Measurements from ENCODE around the gene SCN4B.
"Not testable (repeated sequence)": the region's sequence is repeated elsewhere in the genome, so short reads cannot be mapped to it uniquely, and the experiment has no call there.

Gene SCN4B

GRCh38 chr11:118193910-118194566 lies 41.4 kb upstream of the SCN4B start:
- Histone ChIP-seq H3K4me2 (ENCODE audit: insufficient read depth, low read length, poor library complexity, severe bottlenecking) (no peak overlapping the region), H3K9me3 (replicated peaks in 1 of 2; ENCODE audit: control insufficient read depth in 2 of 2, insufficient read depth in 1 of 2, low read depth in 1 of 2, low read length in 2 of 2) (no peaks in the 10 kb centered on the region), H2BK15ac (ENCODE audit: low read length) (no peak overlapping the region), H3K4me3 (ENCODE audit: low read length in 2 of 2) (no peak overlapping the region), H2AFZ (ENCODE audit: low read length) (no peak overlapping the region), H2AK5ac (ENCODE audit: low read depth, low read length) (peak overlapping the region; percentile 34), H2BK12ac (ENCODE audit: low read length) (no peak overlapping the region), H2BK120ac (ENCODE audit: low read depth, low read length) (no peak overlapping the region), H3K27me3 (ENCODE audit: control insufficient read depth in 3 of 3, insufficient read depth in 3 of 3, low read depth in 1 of 3, low read length in 3 of 3) (peaks cover 0 to 6% (median 0%) of the 10 kb centered on the region in 3 experiments), H4K8ac (ENCODE audit: low read depth, low read length) (no peak overlapping the region), H3K36me3 (replicated peaks in 1 of 2; ENCODE audit: control insufficient read depth in 2 of 2, insufficient read depth in 2 of 2, low read length in 2 of 2) (no peaks in the 10 kb centered on the region), H3K9ac (ENCODE audit: low read depth, low read length, poor library complexity) (no peak overlapping the region), H3K23ac (ENCODE audit: low read depth, low read length, poor library complexity) (no peak overlapping the region), H3K18ac (ENCODE audit: low read length) (no peak overlapping the region), H3K14ac (ENCODE audit: low read length) (no peak overlapping the region), H3K4me1 (ENCODE audit: control insufficient read depth in 2 of 2, insufficient read depth in 1 of 2, low read depth in 1 of 2, low read length in 2 of 2) (peaks cover 0 to 4% of the 10 kb centered on the region in 2 donors), H4K91ac (ENCODE audit: low read depth, low read length, poor library complexity) (no peak overlapping the region), H3K79me1 (ENCODE audit: low read depth, low read length) (no peaks in the 10 kb centered on the region), H2BK5ac (ENCODE audit: low read length) (no peak overlapping the region), H3K27ac (replicated peaks; ENCODE audit: low read length) (no peak overlapping the region), H3K4ac (ENCODE audit: low read length) (no peak overlapping the region)
- no CpG with 5 or more reads among the region's 6 CpGs for WGBS, 2 donors (ENCODE audit: extremely low coverage in 2 of 2, insufficient read length in 2 of 2, insufficient replicate concordance in 1 of 2)
- no peak for DNase-seq (ENCODE audit: low spot score)

GRCh38 chr11:118192817-118193216 lies 40.2 kb upstream of the SCN4B start:
- DNase-seq (ENCODE audit: low spot score); H3K79me1 ChIP-seq (ENCODE audit: low read depth, low read length); H3K18ac ChIP-seq (ENCODE audit: low read length); H4K8ac ChIP-seq (ENCODE audit: low read depth, low read length); H4K91ac ChIP-seq (ENCODE audit: low read depth, low read length, poor library complexity); H3K4me2 ChIP-seq (ENCODE audit: insufficient read depth, low read length, poor library complexity, severe bottlenecking); H2AK5ac ChIP-seq (ENCODE audit: low read depth, low read length); H3K14ac ChIP-seq (ENCODE audit: low read length); H3K9me3 ChIP-seq (replicated peaks in 1 of 2; ENCODE audit: control insufficient read depth in 2 of 2, insufficient read depth in 1 of 2, low read depth in 1 of 2, low read length in 2 of 2); H3K4me1 ChIP-seq (ENCODE audit: control insufficient read depth in 2 of 2, insufficient read depth in 1 of 2, low read depth in 1 of 2, low read length in 2 of 2); H3K23ac ChIP-seq (ENCODE audit: low read depth, low read length, poor library complexity); H3K9ac ChIP-seq (ENCODE audit: low read depth, low read length, poor library complexity); H3K27me3 ChIP-seq (ENCODE audit: control insufficient read depth in 3 of 3, insufficient read depth in 3 of 3, low read depth in 1 of 3, low read length in 3 of 3); H3K27ac ChIP-seq (replicated peaks; ENCODE audit: low read length); H2BK5ac ChIP-seq (ENCODE audit: low read length); H3K4me3 ChIP-seq (ENCODE audit: low read length in 2 of 2); H2BK120ac ChIP-seq (ENCODE audit: low read depth, low read length); H2BK15ac ChIP-seq (ENCODE audit: low read length); H3K36me3 ChIP-seq (replicated peaks in 1 of 2; ENCODE audit: control insufficient read depth in 2 of 2, insufficient read depth in 2 of 2, low read length in 2 of 2); H2AFZ ChIP-seq (ENCODE audit: low read length); H3K4ac ChIP-seq (ENCODE audit: low read length); H2BK12ac ChIP-seq (ENCODE audit: low read length): not testable (repeated sequence)
- WGBS, 2 donors (ENCODE audit: extremely low coverage in 2 of 2, insufficient read length in 2 of 2, insufficient replicate concordance in 1 of 2), result no CpG with 5 or more reads among the region's 5 CpGs

- WGBS, 2 donors (ENCODE audit: extremely low coverage in 2 of 2, insufficient read length in 2 of 2, insufficient replicate concordance in 1 of 2), result no CpG with 5 or more reads among the region's 2 CpGs
- H2BK120ac ChIP-seq (ENCODE audit: low read depth, low read length); H3K18ac ChIP-seq (ENCODE audit: low read length); H3K27me3 ChIP-seq (ENCODE audit: control insufficient read depth in 3 of 3, insufficient read depth in 3 of 3, low read depth in 1 of 3, low read length in 3 of 3); H2BK12ac ChIP-seq (ENCODE audit: low read length); H2BK5ac ChIP-seq (ENCODE audit: low read length); H3K4me1 ChIP-seq (ENCODE audit: control insufficient read depth in 2 of 2, insufficient read depth in 1 of 2, low read depth in 1 of 2, low read length in 2 of 2); H3K9me3 ChIP-seq (replicated peaks in 1 of 2; ENCODE audit: control insufficient read depth in 2 of 2, insufficient read depth in 1 of 2, low read depth in 1 of 2, low read length in 2 of 2); H3K4me3 ChIP-seq (ENCODE audit: low read length in 2 of 2); H3K4ac ChIP-seq (ENCODE audit: low read length); H3K79me1 ChIP-seq (ENCODE audit: low read depth, low read length); H2AFZ ChIP-seq (ENCODE audit: low read length); H3K36me3 ChIP-seq (replicated peaks in 1 of 2; ENCODE audit: control insufficient read depth in 2 of 2, insufficient read depth in 2 of 2, low read length in 2 of 2); H2AK5ac ChIP-seq (ENCODE audit: low read depth, low read length); DNase-seq (ENCODE audit: low spot score); H3K27ac ChIP-seq (replicated peaks; ENCODE audit: low read length); H3K23ac ChIP-seq (ENCODE audit: low read depth, low read length, poor library complexity); H2BK15ac ChIP-seq (ENCODE audit: low read length); H3K9ac ChIP-seq (ENCODE audit: low read depth, low read length, poor library complexity); H4K91ac ChIP-seq (ENCODE audit: low read depth, low read length, poor library complexity); H3K4me2 ChIP-seq (ENCODE audit: insufficient read depth, low read length, poor library complexity, severe bottlenecking); H3K14ac ChIP-seq (ENCODE audit: low read length); H4K8ac ChIP-seq (ENCODE audit: low read depth, low read length): not testable (repeated sequence)
These were observed 38.4 kb upstream of the SCN4B start for GRCh38 chr11:118190942-118191506.

GRCh38 chr11:118186346-118187107 lies 33.9 kb upstream of the SCN4B start:
- no CpG with 5 or more reads among the region's 6 CpGs for WGBS, 2 donors (ENCODE audit: extremely low coverage in 2 of 2, insufficient read length in 2 of 2, insufficient replicate concordance in 1 of 2)
- Histone ChIP-seq H3K36me3 (replicated peaks in 1 of 2; ENCODE audit: control insufficient read depth in 2 of 2, insufficient read depth in 2 of 2, low read length in 2 of 2) (no peaks in the 10 kb centered on the region), H3K9me3 (replicated peaks in 1 of 2; ENCODE audit: control insufficient read depth in 2 of 2, insufficient read depth in 1 of 2, low read depth in 1 of 2, low read length in 2 of 2) (no peaks in the 10 kb centered on the region), H2BK120ac (ENCODE audit: low read depth, low read length) (no peak overlapping the region), H3K4me3 (ENCODE audit: low read length in 2 of 2) (no peak overlapping the region), H3K23ac (ENCODE audit: low read depth, low read length, poor library complexity) (no peak overlapping the region), H3K4me2 (ENCODE audit: insufficient read depth, low read length, poor library complexity, severe bottlenecking) (no peak overlapping the region), H3K79me1 (ENCODE audit: low read depth, low read length) (no peaks in the 10 kb centered on the region), H2AK5ac (ENCODE audit: low read depth, low read length) (no peak overlapping the region), H2AFZ (ENCODE audit: low read length) (no peak overlapping the region), H2BK15ac (ENCODE audit: low read length) (no peak overlapping the region), H3K9ac (ENCODE audit: low read depth, low read length, poor library complexity) (no peak overlapping the region), H3K4me1 (ENCODE audit: control insufficient read depth in 2 of 2, insufficient read depth in 1 of 2, low read depth in 1 of 2, low read length in 2 of 2) (no peaks in the 10 kb centered on the region), H3K27me3 (ENCODE audit: control insufficient read depth in 3 of 3, insufficient read depth in 3 of 3, low read depth in 1 of 3, low read length in 3 of 3) (peaks cover 0 to 10% (median 0%) of the 10 kb centered on the region in 3 experiments), H3K27ac (replicated peaks; ENCODE audit: low read length) (no peak overlapping the region), H4K91ac (ENCODE audit: low read depth, low read length, poor library complexity) (no peak overlapping the region), H4K8ac (ENCODE audit: low read depth, low read length) (no peak overlapping the region), H3K4ac (ENCODE audit: low read length) (no peak overlapping the region), H3K14ac (ENCODE audit: low read length) (no peak overlapping the region), H2BK5ac (ENCODE audit: low read length) (no peak overlapping the region), H2BK12ac (ENCODE audit: low read length) (no peak overlapping the region), H3K18ac (ENCODE audit: low read length) (no peak overlapping the region)
- no peak for DNase-seq (ENCODE audit: low spot score)
